Measurements from ENCODE around the gene SPTBN4. TPM values are rescaled to one million over a fixed set of nuclear protein-coding genes. Genes with fewer than 3 reads are reported as not detected.
"Not testable (repeated sequence)": the region's sequence is repeated elsewhere in the genome, so short reads cannot be mapped to it uniquely, and the experiment has no call there.

Gene SPTBN4
- total and polyA plus RNA-seq, 2 donors (not counting 1 experiment from before 2014, with no cell fraction given), result 1.3 to 6.6 TPM

- Histone ChIP-seq H3K9me3 (ENCODE audit: control insufficient read depth, insufficient read depth, low read depth, low read length) (no peaks in the 10 kb centered on the region), H3K9ac (ENCODE audit: insufficient read depth, low read length) (peak within 1 kb of the TSS; percentile 93), H3K27me3 (ENCODE audit: control insufficient read depth, insufficient read depth, low read length) (no peaks in the 10 kb centered on the region), H3K4me1 (ENCODE audit: control insufficient read depth, extremely low read depth, insufficient read depth, low read length) (peaks cover 6% of the 10 kb centered on the region), H3K4me3 (replicated peaks in 1 of 4; ENCODE audit: control extremely low read depth in 1 of 4, insufficient read depth in 1 of 4, low read depth in 3 of 4, low read length in 4 of 4) (peak within 1 kb of the TSS; percentile 80 to 99 (median 94)), H2AFZ (ENCODE audit: low read length) (peak within 1 kb of the TSS; percentile 56), H3K27ac (ENCODE audit: insufficient read depth, low read length) (peak within 1 kb of the TSS; percentile 97), H4K20me1 (ENCODE audit: control insufficient read depth, extremely low read depth, insufficient read depth, low read length) (no peaks in the 10 kb centered on the region), H3K36me3 (ENCODE audit: control insufficient read depth, insufficient read depth, low read length) (peaks cover 9% of the 10 kb centered on the region), H3K4me2 (ENCODE audit: extremely low read depth, insufficient read depth, low read length) (peak within 1 kb of the TSS; percentile 97), H3K79me2 (ENCODE audit: control insufficient read depth, insufficient read depth, low read length) (peaks cover 31% of the 10 kb centered on the region)
- peak; percentile 51 to 66 for TF ChIP-seq CTCF (conservative IDR thresholded peaks at IDR 0.05 in 1 of 2, IDR thresholded peaks at IDR 0.05 in 1 of 2; ENCODE audit: low read depth in 1 of 2, low read length in 2 of 2)
- TF ChIP-seq EZH2 (IDR thresholded peaks at IDR 0.05; ENCODE audit: low read length, missing control alignments), result no peak
- DNase-seq (ENCODE audit: low read depth in 2 of 2), result peak; percentile 98 to 99
These were observed 41.1 kb upstream of the SPTBN4 start, which contains the start of gene SERTAD1 for GRCh38 chr19:40425450-40426287. Gene SERTAD1 (minus strand): TSS chr19:40425992. CDS start chr19:40423546, 2,446 bp downstream.

DNA sequence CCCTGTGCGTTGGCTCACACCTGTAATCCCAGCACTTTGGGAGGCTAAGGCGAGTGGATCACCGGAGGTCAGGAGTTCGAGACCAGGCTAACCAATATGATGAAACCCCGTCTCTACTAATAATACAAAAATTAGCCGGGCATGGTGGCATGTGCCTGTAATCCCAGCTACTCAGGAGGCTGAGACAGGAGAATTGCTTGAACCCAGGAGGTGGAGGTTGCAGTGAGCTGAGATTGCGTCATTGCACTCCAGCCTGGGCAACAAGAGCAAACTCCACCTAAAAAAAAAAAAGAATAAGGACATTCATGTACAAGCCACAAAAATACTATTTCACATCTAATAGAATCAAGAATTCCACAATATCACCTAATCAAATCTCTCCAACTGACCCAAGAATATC, 38.6 kb upstream of the SPTBN4 start:
- not testable (repeated sequence) for H3K9ac ChIP-seq (ENCODE audit: insufficient read depth, low read length); H3K4me2 ChIP-seq (ENCODE audit: extremely low read depth, insufficient read depth, low read length); H3K9me3 ChIP-seq (ENCODE audit: control insufficient read depth, insufficient read depth, low read depth, low read length); H4K20me1 ChIP-seq (ENCODE audit: control insufficient read depth, extremely low read depth, insufficient read depth, low read length); H2AFZ ChIP-seq (ENCODE audit: low read length); H3K4me3 ChIP-seq (replicated peaks in 1 of 4; ENCODE audit: control extremely low read depth in 1 of 4, insufficient read depth in 1 of 4, low read depth in 3 of 4, low read length in 4 of 4); H3K27me3 ChIP-seq (ENCODE audit: control insufficient read depth, insufficient read depth, low read length); H3K36me3 ChIP-seq (ENCODE audit: control insufficient read depth, insufficient read depth, low read length); H3K4me1 ChIP-seq (ENCODE audit: control insufficient read depth, extremely low read depth, insufficient read depth, low read length); DNase-seq (ENCODE audit: low read depth in 2 of 2); H3K27ac ChIP-seq (ENCODE audit: insufficient read depth, low read length)
- peaks cover 20% of the 10 kb centered on the region for H3K79me2 ChIP-seq (ENCODE audit: control insufficient read depth, insufficient read depth, low read length)

GRCh38 chr19:40430242-40430641, 36.6 kb upstream of the SPTBN4 start:
- H2AFZ ChIP-seq (ENCODE audit: low read length); H4K20me1 ChIP-seq (ENCODE audit: control insufficient read depth, extremely low read depth, insufficient read depth, low read length); H3K36me3 ChIP-seq (ENCODE audit: control insufficient read depth, insufficient read depth, low read length); H3K27ac ChIP-seq (ENCODE audit: insufficient read depth, low read length); H3K79me2 ChIP-seq (ENCODE audit: control insufficient read depth, insufficient read depth, low read length); DNase-seq (ENCODE audit: low read depth in 2 of 2); H3K4me3 ChIP-seq (replicated peaks in 1 of 4; ENCODE audit: control extremely low read depth in 1 of 4, insufficient read depth in 1 of 4, low read depth in 3 of 4, low read length in 4 of 4); H3K9me3 ChIP-seq (ENCODE audit: control insufficient read depth, insufficient read depth, low read depth, low read length); H3K27me3 ChIP-seq (ENCODE audit: control insufficient read depth, insufficient read depth, low read length); H3K4me2 ChIP-seq (ENCODE audit: extremely low read depth, insufficient read depth, low read length); H3K4me1 ChIP-seq (ENCODE audit: control insufficient read depth, extremely low read depth, insufficient read depth, low read length); H3K9ac ChIP-seq (ENCODE audit: insufficient read depth, low read length): not testable (repeated sequence)

DNA sequence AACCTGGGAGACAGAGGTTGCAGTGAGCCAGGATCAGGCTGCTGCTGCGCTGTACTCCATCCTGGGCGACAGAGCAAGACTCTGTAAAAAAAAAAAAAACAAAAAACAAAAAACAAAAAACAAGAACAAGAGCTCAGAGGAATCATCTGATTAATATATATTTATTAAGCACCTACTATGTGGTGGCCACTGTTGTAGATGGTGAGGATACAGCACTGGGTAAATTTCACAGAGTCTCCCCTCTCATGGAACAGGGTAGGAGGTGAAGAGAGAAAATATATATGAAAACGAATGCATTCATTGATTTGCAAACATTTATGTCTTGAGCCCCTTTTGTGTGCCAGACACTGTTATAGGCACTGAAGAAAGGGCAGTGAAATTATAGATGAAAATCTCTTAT, 35.1 kb upstream of the SPTBN4 start:
- H3K36me3 ChIP-seq (ENCODE audit: control insufficient read depth, insufficient read depth, low read length), result no peaks in the 10 kb centered on the region
- no peaks in the 10 kb centered on the region for H3K27me3 ChIP-seq (ENCODE audit: control insufficient read depth, insufficient read depth, low read length)
- H3K4me2 ChIP-seq (ENCODE audit: extremely low read depth, insufficient read depth, low read length), result no peak overlapping the region
- peaks cover 3% of the 10 kb centered on the region for H3K4me1 ChIP-seq (ENCODE audit: control insufficient read depth, extremely low read depth, insufficient read depth, low read length)
- H4K20me1 ChIP-seq (ENCODE audit: control insufficient read depth, extremely low read depth, insufficient read depth, low read length), result no peaks in the 10 kb centered on the region
- DNase-seq (ENCODE audit: low read depth in 2 of 2), result no peak
- no peaks in the 10 kb centered on the region for H3K79me2 ChIP-seq (ENCODE audit: control insufficient read depth, insufficient read depth, low read length)
- no peak overlapping the region for H3K27ac ChIP-seq (ENCODE audit: insufficient read depth, low read length)
- no peaks in the 10 kb centered on the region for H3K9me3 ChIP-seq (ENCODE audit: control insufficient read depth, insufficient read depth, low read depth, low read length)
- no peak for TF ChIP-seq EZH2 (IDR thresholded peaks at IDR 0.05; ENCODE audit: low read length, missing control alignments)
- TF ChIP-seq CTCF (conservative IDR thresholded peaks at IDR 0.05 in 1 of 2, IDR thresholded peaks at IDR 0.05 in 1 of 2; ENCODE audit: low read depth in 1 of 2, low read length in 2 of 2), result no peak
- H3K4me3 ChIP-seq (replicated peaks in 1 of 4; ENCODE audit: control extremely low read depth in 1 of 4, insufficient read depth in 1 of 4, low read depth in 3 of 4, low read length in 4 of 4), result no peak overlapping the region
- H3K9ac ChIP-seq (ENCODE audit: insufficient read depth, low read length), result no peak overlapping the region
- no peak overlapping the region for H2AFZ ChIP-seq (ENCODE audit: low read length)

GRCh38 chr19:40432760-40433159, 34.0 kb upstream of the SPTBN4 start:
- Histone ChIP-seq H3K4me2 (ENCODE audit: extremely low read depth, insufficient read depth, low read length) (peak overlapping the region; percentile 59), H3K27ac (ENCODE audit: insufficient read depth, low read length) (peak overlapping the region; percentile 85), H3K4me3 (replicated peaks in 1 of 4; ENCODE audit: control extremely low read depth in 1 of 4, insufficient read depth in 1 of 4, low read depth in 3 of 4, low read length in 4 of 4) (peak overlapping the region in 3 of 4 experiments; percentile 28 to 48 (median 45))
- H3K27me3 ChIP-seq (ENCODE audit: control insufficient read depth, insufficient read depth, low read length); DNase-seq (ENCODE audit: low read depth in 2 of 2); H3K36me3 ChIP-seq (ENCODE audit: control insufficient read depth, insufficient read depth, low read length); H3K79me2 ChIP-seq (ENCODE audit: control insufficient read depth, insufficient read depth, low read length); H3K9me3 ChIP-seq (ENCODE audit: control insufficient read depth, insufficient read depth, low read depth, low read length); H2AFZ ChIP-seq (ENCODE audit: low read length); H3K9ac ChIP-seq (ENCODE audit: insufficient read depth, low read length); H3K4me1 ChIP-seq (ENCODE audit: control insufficient read depth, extremely low read depth, insufficient read depth, low read length); H4K20me1 ChIP-seq (ENCODE audit: control insufficient read depth, extremely low read depth, insufficient read depth, low read length): not testable (repeated sequence)

Measured in fibroblast of lung (primary cell).